CD8-positive, alpha-beta memory T cell (primary cell): ENCODE results near the gene MAD2L2. TPM values are rescaled to one million over a fixed set of nuclear protein-coding genes. Genes with fewer than 3 reads are reported as not detected.

Experiments
- CTCF ChIA-PET: fragments of 350-600 bp; sonication (Branson Sonifier 250); formaldehyde crosslinking; loops from one replicate; lab custom pipeline; 2021; ENCODE audit warnings: antibody characterized with exemption; lab: Charles Lee
- POLR2A ChIA-PET: fragments of 350-600 bp; sonication (Branson Sonifier 250); formaldehyde crosslinking; loops from one replicate; lab custom pipeline; 2021; ENCODE audit warnings: antibody characterized with exemption; lab: Charles Lee
- DNase-seq, 5 donors: peaks; one replicate each; pipeline versions ENCODE4 v3.0.0 to v3.0.0-alpha.2; 2020 to 2022; ENCODE audit warnings: mixed read lengths in 1 of 5
- H3K27ac ChIP-seq: one replicate; pipeline ENCODE4 v1.7.0; 2013; ENCODE audit warnings: low read depth, mild to moderate bottlenecking, low read length, moderate library complexity
- H3K27me3 ChIP-seq: 2 replicates; pipeline ENCODE4 v1.7.0; 2013; ENCODE audit warnings: low read length, mild to moderate bottlenecking; ENCODE audit not compliant: insufficient read depth, poor library complexity, severe bottlenecking
- H3K36me3 ChIP-seq: 2 replicates; pipeline ENCODE4 v1.7.0; 2013; ENCODE audit warnings: mild to moderate bottlenecking, low read length, moderate library complexity; ENCODE audit not compliant: insufficient read depth
- H3K4me1 ChIP-seq: 2 replicates; pipeline ENCODE4 v1.7.0; 2013; ENCODE audit warnings: mild to moderate bottlenecking, low read length, moderate library complexity; ENCODE audit not compliant: insufficient read depth
- H3K4me3 ChIP-seq: 2 replicates; pipeline ENCODE4 v1.7.0; 2013; ENCODE audit warnings: mild to moderate bottlenecking, low read length
- H3K9me3 ChIP-seq: 2 replicates; pipeline ENCODE4 v1.7.0; 2013; ENCODE audit warnings: mild to moderate bottlenecking, low read length
- H3K27ac Mint-ChIP-seq, 8 donors: one replicate each; pipeline ENCODE4 v1.8.0; 2020 to 2021; ENCODE audit warnings: mixed read lengths in 8 of 8, mild to moderate bottlenecking in 6 of 8, inconsistent platforms in 3 of 8, moderate library complexity in 3 of 8
- H3K27me3 Mint-ChIP-seq, 2 donors: one replicate each; pipeline ENCODE4 v1.8.0; 2020 to 2021; ENCODE audit warnings: mixed read lengths in 2 of 2, mild to moderate bottlenecking in 1 of 2, moderate library complexity in 1 of 2
- H3K36me3 Mint-ChIP-seq, 3 donors: one replicate each; pipeline ENCODE4 v1.8.0; 2020 to 2021; ENCODE audit warnings: mixed read lengths in 3 of 3, inconsistent platforms in 1 of 3, mild to moderate bottlenecking in 1 of 3
- H3K4me1 Mint-ChIP-seq, 3 donors: one replicate each; pipeline ENCODE4 v1.8.0; 2020 to 2021; ENCODE audit warnings: mixed read lengths in 3 of 3, inconsistent platforms in 1 of 3, mild to moderate bottlenecking in 1 of 3
- H3K4me3 Mint-ChIP-seq, 7 donors: one replicate each; pipeline ENCODE4 v1.8.0; 2020 to 2021; ENCODE audit warnings: mixed read lengths in 7 of 7, mild to moderate bottlenecking in 6 of 7, moderate library complexity in 4 of 7, inconsistent platforms in 2 of 7
- H3K9me3 Mint-ChIP-seq, 5 donors: one replicate each; pipeline ENCODE4 v1.8.0; 2020 to 2022; ENCODE audit warnings: mixed read lengths in 5 of 5, mild to moderate bottlenecking in 3 of 5, moderate library complexity in 2 of 5, inconsistent platforms in 1 of 5
- polyA plus RNA-seq: library from polyadenylated mRNA; unstranded; fragments of 300-500 nt; fragmentation: Illumina TruSeq; gene quantifications from one replicate; pipeline ENCODE4 v1.2.3, GENCODE V29; 2021
- total RNA-seq, 2 experiments: library from RNA; stranded (reverse); gene quantifications; one replicate each; pipeline ENCODE4 v1.2.3, GENCODE V29; 2021

MAD2L2 gene
- total and polyA plus RNA-seq, 3 experiments from 2014 or later, result 57.2 to 66.2 (median 60.1) TPM

GRCh38 chr1:11649624-11650330, 31.2 kb downstream of the MAD2L2 start:
- H3K27ac ChIP-seq, result no peak overlapping the region
- H3K27me3 ChIP-seq, result no peaks in the 10 kb centered on the region
- Mint-ChIP-seq H3K27me3 (no peaks in the 10 kb centered on the region), H3K36me3 (no peaks in the 10 kb centered on the region), H3K4me1 (peaks cover 16 to 44% (median 22%) of the 10 kb centered on the region in 3 donors), H3K4me3 (peak overlapping the region; percentile 23 to 82 (median 52)), H3K27ac (peak overlapping the region in 5 of 8 donors; percentile 41 to 97 (median 71)), H3K9me3 (no peaks in the 10 kb centered on the region)
- H3K36me3 ChIP-seq, result no peaks in the 10 kb centered on the region
- CTCF ChIA-PET, result interaction anchor here (0.8 to 11.3 kb wide), 19 partner anchors 8 to 612 kb away, joined by 3 to 152 read pairs (median 4); partner anchors contain the start of genes FBXO6 and MFN2
- POLR2A ChIA-PET, result interaction anchor here (0.6 to 1.4 kb wide), 6 partner anchors 15 to 371 kb away, joined by 3 to 29 read pairs (median 5); partner anchors contain the start of genes AGTRAP and FBXO6
- peak overlapping the region; percentile 33 for H3K4me3 ChIP-seq
- H3K9me3 ChIP-seq, result no peaks in the 10 kb centered on the region
- no peak for DNase-seq
- H3K4me1 ChIP-seq, result peaks cover 20% of the 10 kb centered on the region

- Histone ChIP-seq H3K4me1 (peaks cover 20% of the 10 kb centered on the region), H3K27ac (no peak overlapping the region), H3K36me3 (no peaks in the 10 kb centered on the region), H3K9me3 (no peaks in the 10 kb centered on the region), H3K27me3 (no peaks in the 10 kb centered on the region), H3K4me3 (no peak overlapping the region)
- peak overlapping the region in 5 of 7 donors; percentile 23 to 44 (median 23) for H3K4me3 Mint-ChIP-seq
- peaks cover 16 to 44% (median 22%) of the 10 kb centered on the region in 3 donors for H3K4me1 Mint-ChIP-seq
- H3K27me3 Mint-ChIP-seq, result no peaks in the 10 kb centered on the region
- H3K9me3 Mint-ChIP-seq, result no peaks in the 10 kb centered on the region
- H3K27ac Mint-ChIP-seq, result peak overlapping the region in 4 of 8 donors; percentile 26 to 97 (median 53)
- no peak for DNase-seq
- H3K36me3 Mint-ChIP-seq, result no peaks in the 10 kb centered on the region
- POLR2A ChIA-PET, result interaction anchor here (1.3 kb wide), 1 partner anchor 259 kb away, joined by 4 read pairs; no protein-coding TSS in a partner anchor
- CTCF ChIA-PET, result interaction anchor here (1.3 to 11.3 kb wide), 7 partner anchors 13 to 612 kb away, joined by 3 to 152 read pairs (median 10); partner anchors contain the start of gene FBXO6
Measured at GRCh38 chr1:11649237-11649623, 31.7 kb downstream of the MAD2L2 start.

GRCh38 chr1:11648732-11649158, 32.2 kb downstream of the MAD2L2 start:
- H3K27ac ChIP-seq, result no peak overlapping the region
- Mint-ChIP-seq H3K9me3 (no peaks in the 10 kb centered on the region), H3K27ac (peak overlapping the region in 1 of 8 donors; percentile 42), H3K4me1 (peaks cover 16 to 41% (median 22%) of the 10 kb centered on the region in 3 donors), H3K36me3 (no peaks in the 10 kb centered on the region), H3K4me3 (peak overlapping the region in 3 of 7 donors; percentile 23 to 70 (median 57)), H3K27me3 (no peaks in the 10 kb centered on the region)
- ChIA-PET CTCF (interaction anchor here (1.5 to 11.3 kb wide), 3 partner anchors 14 to 611 kb away, joined by 3 to 152 read pairs (median 51); partner anchors contain the start of gene FBXO6), POLR2A (no interaction called here)
- H3K9me3 ChIP-seq, result no peaks in the 10 kb centered on the region
- peak; percentile 21 to 61 (median 26) for DNase-seq
- peaks cover 20% of the 10 kb centered on the region for H3K4me1 ChIP-seq
- H3K36me3 ChIP-seq, result no peaks in the 10 kb centered on the region
- H3K4me3 ChIP-seq, result no peak overlapping the region
- H3K27me3 ChIP-seq, result no peaks in the 10 kb centered on the region

- H3K27ac ChIP-seq, result no peak overlapping the region
- H3K4me3 ChIP-seq, result no peak overlapping the region
- H3K4me1 ChIP-seq, result peaks cover 20% of the 10 kb centered on the region
- ChIA-PET POLR2A (no interaction called here), CTCF (interaction anchor here (1.5 to 11.3 kb wide), 3 partner anchors 15 to 610 kb away, joined by 3 to 152 read pairs (median 51); partner anchors contain the start of gene FBXO6)
- DNase-seq, result no peak
- Mint-ChIP-seq H3K4me3 (no peak overlapping the region), H3K4me1 (peaks cover 16 to 39% (median 22%) of the 10 kb centered on the region in 3 donors), H3K27me3 (no peaks in the 10 kb centered on the region), H3K9me3 (no peaks in the 10 kb centered on the region), H3K36me3 (no peaks in the 10 kb centered on the region), H3K27ac (peak overlapping the region in 1 of 8 donors; percentile 24)
- no peaks in the 10 kb centered on the region for H3K36me3 ChIP-seq
- H3K27me3 ChIP-seq, result no peaks in the 10 kb centered on the region
- no peaks in the 10 kb centered on the region for H3K9me3 ChIP-seq
Measured at GRCh38 chr1:11648039-11648438, 32.9 kb downstream of the MAD2L2 start.

GRCh38 chr1:11647333-11647732, 33.6 kb downstream of the MAD2L2 start:
- POLR2A ChIA-PET, result interaction anchor here (1.0 to 1.1 kb wide), 2 partner anchors 72 to 589 kb away, joined by 3 read pairs; no protein-coding TSS in a partner anchor

GRCh38 chr1:11646317-11646716, 34.6 kb downstream of the MAD2L2 start:
- H3K27me3 ChIP-seq, result no peaks in the 10 kb centered on the region
- no peaks in the 10 kb centered on the region for H3K36me3 Mint-ChIP-seq
- no peak overlapping the region for H3K4me3 ChIP-seq
- H3K9me3 ChIP-seq, result no peaks in the 10 kb centered on the region
- peaks cover 0 to 2% of the 10 kb centered on the region in 2 donors for H3K27me3 Mint-ChIP-seq
- POLR2A ChIA-PET, result interaction anchor here (0.9 kb wide), 1 partner anchor 609 kb away, joined by 3 read pairs; no protein-coding TSS in a partner anchor
- H3K4me1 ChIP-seq, result peaks cover 19% of the 10 kb centered on the region
- CTCF ChIA-PET, result interaction anchor here (0.6 to 11.3 kb wide), 11 partner anchors 17 to 609 kb away, joined by 3 to 152 read pairs (median 5); partner anchors contain the start of gene FBXO6
- H3K4me3 Mint-ChIP-seq, result no peak overlapping the region
- peaks cover 16 to 26% (median 20%) of the 10 kb centered on the region in 3 donors for H3K4me1 Mint-ChIP-seq
- no peaks in the 10 kb centered on the region for H3K36me3 ChIP-seq
- no peak overlapping the region for H3K27ac ChIP-seq
- DNase-seq, result no peak
- no peaks in the 10 kb centered on the region for H3K9me3 Mint-ChIP-seq
- no peak overlapping the region for H3K27ac Mint-ChIP-seq

More at GRCh38 chr1:11647333-11647732, 33.6 kb downstream of the MAD2L2 start:
- Histone ChIP-seq H3K27me3 (no peaks in the 10 kb centered on the region), H3K36me3 (no peaks in the 10 kb centered on the region), H3K27ac (no peak overlapping the region), H3K9me3 (no peaks in the 10 kb centered on the region), H3K4me1 (peaks cover 20% of the 10 kb centered on the region), H3K4me3 (no peak overlapping the region)
- no peak for DNase-seq
- Mint-ChIP-seq H3K27me3 (no peaks in the 10 kb centered on the region), H3K4me1 (peaks cover 17 to 33% (median 22%) of the 10 kb centered on the region in 3 donors), H3K27ac (no peak overlapping the region), H3K9me3 (no peaks in the 10 kb centered on the region), H3K36me3 (no peaks in the 10 kb centered on the region), H3K4me3 (no peak overlapping the region)
- CTCF ChIA-PET, result interaction anchor here (1.5 to 11.3 kb wide), 2 partner anchors 74 to 610 kb away, joined by 3 to 152 read pairs; no protein-coding TSS in a partner anchor

GRCh38 chr1:11645670-11646265, 35.2 kb downstream of the MAD2L2 start:
- Mint-ChIP-seq H3K4me3 (no peak overlapping the region), H3K27ac (peak overlapping the region in 1 of 8 donors; percentile 58)
- POLR2A ChIA-PET, result interaction anchor here (0.9 kb wide), 1 partner anchor 608 kb away, joined by 3 read pairs; no protein-coding TSS in a partner anchor

More at GRCh38 chr1:11645670-11646265, 35.2 kb downstream of the MAD2L2 start:
- no peaks in the 10 kb centered on the region for H3K36me3 Mint-ChIP-seq
- H3K9me3 Mint-ChIP-seq, result no peaks in the 10 kb centered on the region
- Histone ChIP-seq H3K27ac (no peak overlapping the region), H3K9me3 (no peaks in the 10 kb centered on the region), H3K4me3 (no peak overlapping the region), H3K27me3 (no peaks in the 10 kb centered on the region), H3K4me1 (peaks cover 14% of the 10 kb centered on the region), H3K36me3 (no peaks in the 10 kb centered on the region)
- peaks cover 0 to 2% of the 10 kb centered on the region in 2 donors for H3K27me3 Mint-ChIP-seq
- peak; percentile 63 to 84 (median 68) for DNase-seq
- peaks cover 11 to 20% (median 14%) of the 10 kb centered on the region in 3 donors for H3K4me1 Mint-ChIP-seq
- CTCF ChIA-PET, result interaction anchor here (0.6 to 5.6 kb wide), 11 partner anchors 18 to 608 kb away, joined by 3 to 52 read pairs (median 4); partner anchors contain the start of gene FBXO6
